Upper lobe of right lung (tissue), 1 donor: Measurements from ENCODE around the gene LMAN2. TPM values are rescaled to one million over a fixed set of nuclear protein-coding genes. Genes with fewer than 3 reads are reported as not detected.

Experiments used
- ATAC-seq: fragments of 200-7000 bp; cut with Tn5 transposase; one replicate; pipeline ENCODE4 v1.9.1; 2020; ENCODE audit warnings: mild to moderate bottlenecking, moderate library complexity
- DNase-seq: peaks from one replicate; pipeline ENCODE4 v3.0.0-alpha.2; 2020
- H3K27ac ChIP-seq: fragments of 200-600 bp; one replicate; pipeline ENCODE4 v1.8.0; 2022
- H3K27me3 ChIP-seq: fragments of 200-600 bp; one replicate; pipeline ENCODE4 v1.8.0; 2022; ENCODE audit warnings: mild to moderate bottlenecking
- H3K36me3 ChIP-seq: fragments of 200-600 bp; one replicate; pipeline ENCODE4 v1.8.0; 2022
- H3K4me1 ChIP-seq: fragments of 200-600 bp; one replicate; pipeline ENCODE4 v1.8.0; 2022
- H3K4me3 ChIP-seq: fragments of 200-600 bp; one replicate; pipeline ENCODE4 v1.8.0; 2022; ENCODE audit warnings: mild to moderate bottlenecking
- H3K9me3 ChIP-seq: fragments of 200-600 bp; one replicate; pipeline ENCODE4 v1.8.0; 2022
- intact Hi-C: fragments of 100-400 bp; cut with DNase I; formaldehyde crosslinking; loops from one replicate; pipeline ENCODE4 v1.11.0; 2022
- total RNA-seq: library from RNA; stranded (reverse); fragmentation: NEBNext Ultra II Directional; extraction: Animal tissue kit (Norgen Biotek cat#: 25700); gene quantifications from one replicate; pipeline ENCODE4 v1.2.1, GENCODE V29; 2021
- TF ChIP-seq, protein P1 (sequence below): fragments of 200-600 bp; IDR thresholded peaks from one replicate; pipeline ENCODE4 v1.8.0; 2022; ENCODE audit warnings: antibody characterized with exemption
- donor health status: DM: no; HTN: yes; CAD: no; lungs with severe emphysema.

The LMAN2 gene
- total RNA-seq, 1 donor from 2014 or later, result 117 TPM

DNA sequence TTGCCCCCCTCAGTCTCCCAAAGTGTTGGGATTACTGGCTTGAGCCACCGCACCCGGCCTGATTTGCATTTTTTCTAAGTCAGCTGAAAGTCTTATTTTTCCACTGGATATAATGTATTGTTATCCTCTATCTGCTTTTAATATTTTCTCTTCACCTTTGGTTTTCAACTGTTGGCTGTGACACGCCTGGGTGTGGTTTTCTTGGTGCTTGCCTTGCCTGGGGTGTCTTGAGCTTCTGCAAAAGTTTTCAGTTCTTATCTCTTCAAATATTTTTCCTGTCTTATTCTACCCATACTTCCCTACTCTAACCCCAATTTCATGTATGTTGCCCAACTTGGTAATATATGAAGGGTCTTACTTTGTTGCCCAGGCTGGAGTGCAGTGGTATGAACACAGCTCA is 35.5 kb downstream of the LMAN2 start:
- intact Hi-C loops, result no loop called here
- H3K27me3 ChIP-seq, result no peaks in the 10 kb centered on the region
- DNase-seq (no peak), ATAC-seq (no peak)
- TF ChIP-seq, protein P1, sequence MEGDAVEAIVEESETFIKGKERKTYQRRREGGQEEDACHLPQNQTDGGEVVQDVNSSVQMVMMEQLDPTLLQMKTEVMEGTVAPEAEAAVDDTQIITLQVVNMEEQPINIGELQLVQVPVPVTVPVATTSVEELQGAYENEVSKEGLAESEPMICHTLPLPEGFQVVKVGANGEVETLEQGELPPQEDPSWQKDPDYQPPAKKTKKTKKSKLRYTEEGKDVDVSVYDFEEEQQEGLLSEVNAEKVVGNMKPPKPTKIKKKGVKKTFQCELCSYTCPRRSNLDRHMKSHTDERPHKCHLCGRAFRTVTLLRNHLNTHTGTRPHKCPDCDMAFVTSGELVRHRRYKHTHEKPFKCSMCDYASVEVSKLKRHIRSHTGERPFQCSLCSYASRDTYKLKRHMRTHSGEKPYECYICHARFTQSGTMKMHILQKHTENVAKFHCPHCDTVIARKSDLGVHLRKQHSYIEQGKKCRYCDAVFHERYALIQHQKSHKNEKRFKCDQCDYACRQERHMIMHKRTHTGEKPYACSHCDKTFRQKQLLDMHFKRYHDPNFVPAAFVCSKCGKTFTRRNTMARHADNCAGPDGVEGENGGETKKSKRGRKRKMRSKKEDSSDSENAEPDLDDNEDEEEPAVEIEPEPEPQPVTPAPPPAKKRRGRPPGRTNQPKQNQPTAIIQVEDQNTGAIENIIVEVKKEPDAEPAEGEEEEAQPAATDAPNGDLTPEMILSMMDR, result no peak
- no peaks in the 10 kb centered on the region for H3K9me3 ChIP-seq
- H3K4me1 ChIP-seq, result peaks cover 14% of the 10 kb centered on the region
- H3K36me3 ChIP-seq, result no peaks in the 10 kb centered on the region
- H3K27ac ChIP-seq, result no peak overlapping the region
- no peak overlapping the region for H3K4me3 ChIP-seq

DNA sequence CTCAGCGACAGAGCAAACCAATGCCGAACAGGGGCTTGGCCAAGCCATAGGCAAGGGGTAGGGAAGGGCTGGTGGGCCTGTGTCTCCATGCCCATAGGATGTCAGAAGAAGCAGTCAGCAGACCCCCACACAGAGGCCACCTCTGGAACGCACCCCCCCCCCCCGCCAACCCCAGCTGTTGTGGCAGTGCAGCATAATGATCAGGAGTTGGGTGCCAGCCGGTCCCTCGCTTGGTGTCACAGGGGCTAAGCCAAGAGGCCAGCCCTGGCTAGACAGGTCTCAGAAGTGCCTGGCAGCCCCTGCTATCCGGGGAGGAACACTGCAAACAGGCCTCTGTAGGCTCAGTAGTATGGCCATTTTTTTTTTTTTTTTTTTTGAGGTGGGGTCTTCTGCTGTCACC is 36.1 kb downstream of the LMAN2 start:
- intact Hi-C loops, result no loop called here
- Histone ChIP-seq H3K9me3 (no peaks in the 10 kb centered on the region), H3K27ac (no peak overlapping the region), H3K4me1 (peaks cover 20% of the 10 kb centered on the region), H3K36me3 (no peaks in the 10 kb centered on the region), H3K27me3 (no peaks in the 10 kb centered on the region), H3K4me3 (no peak overlapping the region)
- peak; percentile 45 for DNase-seq
- no peak for ATAC-seq
- TF ChIP-seq, protein P1, result no peak

GRCh38 chr5:177314376-177315342 is 36.8 kb downstream of the LMAN2 start:
- Histone ChIP-seq H3K36me3 (no peaks in the 10 kb centered on the region), H3K9me3 (no peaks in the 10 kb centered on the region), H3K27ac (no peak overlapping the region), H3K27me3 (no peaks in the 10 kb centered on the region), H3K4me1 (peaks cover 22% of the 10 kb centered on the region), H3K4me3 (no peak overlapping the region)
- intact Hi-C loops, result no loop called here
- DNase-seq (peak; percentile 59), ATAC-seq (no peak)
- TF ChIP-seq, protein P1, result no peak

GRCh38 chr5:177313561-177314259 is 37.8 kb downstream of the LMAN2 start:
- Histone ChIP-seq H3K36me3 (no peaks in the 10 kb centered on the region), H3K4me1 (peaks cover 22% of the 10 kb centered on the region), H3K27me3 (no peaks in the 10 kb centered on the region), H3K4me3 (no peak overlapping the region), H3K9me3 (no peaks in the 10 kb centered on the region), H3K27ac (no peak overlapping the region)
- no peak for DNase-seq
- TF ChIP-seq, protein P1, result no peak
- ATAC-seq, result no peak
- intact Hi-C loops, result no loop called here

DNA sequence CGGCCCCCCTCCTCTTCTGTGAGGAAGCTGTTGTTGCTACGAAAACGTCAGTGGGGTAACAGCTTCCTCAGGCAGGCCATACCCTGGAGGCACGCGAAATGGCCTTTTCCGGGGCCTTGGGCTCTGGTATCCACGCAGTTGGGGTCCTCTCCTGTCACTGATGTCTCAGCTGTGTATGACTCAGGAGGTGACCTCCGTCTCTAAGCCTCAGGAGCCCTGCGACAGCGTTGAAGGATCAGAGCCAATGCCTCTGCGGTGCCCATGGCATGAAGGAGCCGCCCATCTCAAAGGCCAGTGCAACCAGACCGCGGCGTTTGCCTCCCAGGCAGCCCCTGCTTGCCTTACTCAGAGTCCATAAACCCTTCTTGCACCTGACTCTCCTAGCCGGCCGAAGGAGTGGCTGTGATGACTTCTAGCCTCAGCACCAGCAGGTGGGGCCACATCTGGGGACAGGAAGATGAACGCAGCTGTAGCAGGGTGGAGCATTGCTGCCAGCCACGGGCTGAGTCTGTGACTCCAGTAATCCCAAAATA is 38.8 kb downstream of the LMAN2 start:
- H3K4me1 ChIP-seq, result peaks cover 23% of the 10 kb centered on the region
- H3K27me3 ChIP-seq, result no peaks in the 10 kb centered on the region
- DNase-seq, result no peak
- no peaks in the 10 kb centered on the region for H3K9me3 ChIP-seq
- TF ChIP-seq, protein P1, result no peak
- peak overlapping the region; percentile 52 for H3K4me3 ChIP-seq
- ATAC-seq, result no peak
- intact Hi-C loops, result no loop called here
- no peaks in the 10 kb centered on the region for H3K36me3 ChIP-seq
- no peak overlapping the region for H3K27ac ChIP-seq
